ENCODE results near the gene FOLH1. TPM values are rescaled to one million over a fixed set of nuclear protein-coding genes. Genes with fewer than 3 reads are reported as not detected.
"Not testable (repeated sequence)": the region's sequence is repeated elsewhere in the genome, so short reads cannot be mapped to it uniquely, and the experiment has no call there.

FOLH1 gene
- total RNA-seq, 2 experiments from 2014 or later = not detected

DNA sequence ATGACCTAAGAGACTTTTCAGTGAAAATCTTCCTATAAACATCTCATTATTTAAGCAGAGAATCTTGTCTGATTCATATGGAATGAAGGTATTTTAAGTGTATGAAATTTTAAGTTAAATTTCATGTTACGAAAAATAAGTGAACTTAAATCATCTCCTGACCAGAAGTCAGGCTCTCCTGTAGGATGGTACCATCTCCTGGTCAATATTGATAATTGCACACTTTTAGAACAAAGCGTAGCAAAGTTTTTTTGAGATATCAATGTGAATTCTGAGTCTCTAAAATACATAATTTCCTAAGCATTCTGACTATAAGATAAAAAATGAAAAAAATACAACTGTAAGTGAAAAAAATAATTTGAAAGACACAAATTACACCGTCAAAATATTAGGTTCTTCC, 38.8 kb downstream of the FOLH1 start:
- H3K9me3 Mint-ChIP-seq; DNase-seq; H3K27me3 Mint-ChIP-seq; H3K36me3 Mint-ChIP-seq; intact Hi-C loops (cut with micrococcal nuclease); H3K4me3 Mint-ChIP-seq; POLR2A ChIA-PET; CTCF ChIA-PET; H3K27ac Mint-ChIP-seq; H3K4me1 Mint-ChIP-seq (ENCODE audit: low read depth): not testable (repeated sequence)

GRCh38 chr11:49168992-49169391, 39.4 kb downstream of the FOLH1 start:
- H3K27ac Mint-ChIP-seq; intact Hi-C loops (cut with micrococcal nuclease); H3K27me3 Mint-ChIP-seq; H3K9me3 Mint-ChIP-seq; H3K36me3 Mint-ChIP-seq; CTCF ChIA-PET; H3K4me3 Mint-ChIP-seq; DNase-seq; H3K4me1 Mint-ChIP-seq (ENCODE audit: low read depth); POLR2A ChIA-PET: not testable (repeated sequence)

DNA sequence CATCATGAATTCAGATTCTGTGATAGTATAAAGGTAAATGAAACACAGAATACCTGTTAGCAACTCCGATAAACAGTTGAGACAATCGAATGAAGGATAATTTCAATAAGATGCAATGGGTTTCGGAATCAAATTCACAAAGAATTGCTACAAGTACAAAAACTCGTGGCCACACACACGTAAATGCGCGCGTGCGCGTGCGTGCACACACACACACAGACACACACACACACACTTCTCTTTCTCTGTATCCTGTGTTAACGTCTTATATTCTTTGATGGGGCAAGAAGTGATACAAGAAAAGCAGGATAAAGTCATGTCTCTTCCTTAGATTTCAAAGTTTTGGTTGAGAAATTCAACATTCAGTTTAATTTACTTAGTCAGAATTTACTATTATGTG, 57.2 kb downstream of the FOLH1 start:
- Mint-ChIP-seq H3K27ac (no peak overlapping the region), H3K4me1 (ENCODE audit: low read depth) (no peaks in the 10 kb centered on the region), H3K9me3 (no peaks in the 10 kb centered on the region), H3K4me3 (no peak overlapping the region), H3K27me3 (no peaks in the 10 kb centered on the region), H3K36me3 (no peaks in the 10 kb centered on the region)
- ChIA-PET POLR2A (no interaction called here), CTCF (no interaction called here)
- DNase-seq = no peak
- intact Hi-C loops (cut with micrococcal nuclease) = no loop called here

DNA sequence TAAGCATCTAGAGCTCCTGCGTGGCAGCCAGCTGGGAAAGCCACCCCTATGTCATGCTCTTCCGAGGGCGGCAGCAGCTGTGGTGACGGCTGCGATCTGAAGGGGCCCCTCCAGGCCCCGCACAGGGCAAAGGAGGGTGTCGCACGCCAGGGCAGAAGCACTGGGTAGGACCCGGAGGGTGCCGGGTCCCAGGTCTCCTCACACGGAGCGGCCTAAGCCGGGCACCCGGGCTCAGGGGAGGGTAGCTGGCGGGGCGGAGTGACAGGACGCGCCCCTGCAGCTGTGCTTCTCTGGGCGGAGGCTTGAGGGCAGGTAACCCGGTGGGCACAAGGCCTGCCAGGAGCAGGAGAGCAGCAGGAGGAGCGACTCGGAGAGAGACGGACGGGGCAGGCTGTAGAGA, 106.0 kb downstream of the FOLH1 start:
- POLR2A ChIA-PET; H3K27me3 Mint-ChIP-seq; H3K4me1 Mint-ChIP-seq (ENCODE audit: low read depth); intact Hi-C loops (cut with micrococcal nuclease); DNase-seq; H3K36me3 Mint-ChIP-seq; CTCF ChIA-PET; H3K9me3 Mint-ChIP-seq; H3K4me3 Mint-ChIP-seq; H3K27ac Mint-ChIP-seq: not testable (repeated sequence)

Other genes starting within 250 kb of the FOLH1 start
- not detected for gene TRIM51G, start 224.7 kb downstream of the FOLH1 start, total RNA-seq
- not detected for gene TRIM49B, start 179.8 kb downstream of the FOLH1 start, total RNA-seq
- gene TRIM64C, start 149.5 kb downstream of the FOLH1 start, total RNA-seq = not detected

Measured in activated CD4-positive, alpha-beta memory T cell treated with anti-CD3 and anti-CD28 coated beads for 36 hours (primary cell).